Kidney (tissue), 14 donors: ENCODE results near the gene HNRNPM. TPM values are rescaled to one million over a fixed set of nuclear protein-coding genes. Genes with fewer than 3 reads are reported as not detected.

ENCODE experiments used
- DNase-seq, 5 donors: peaks; one replicate each; pipeline ENCODE4 v3.0.0-alpha.2; 2013 to 2020
- FAIRE-seq: peaks from 2 replicates; lab custom pipeline; 2012; peaks lifted over from hg19 to GRCh38; lab: Jason Lieb, UNC
- H3K27ac ChIP-seq, 2 donors: one replicate each; pipeline ENCODE4 v1.7.0; 2013; ENCODE audit warnings: low read depth in 2 of 2, low read length in 2 of 2, inconsistent platforms in 1 of 2
- H3K27me3 ChIP-seq: one replicate; pipeline ENCODE4 v1.7.1; 2013; ENCODE audit warnings: low read length, inconsistent platforms; ENCODE audit not compliant: control insufficient read depth, insufficient read depth
- H3K36me3 ChIP-seq, 3 donors: one replicate each; pipeline versions ENCODE4 v1.7.0 to v1.7.1; 2013; ENCODE audit warnings: low read length in 3 of 3, control low read depth in 1 of 3, inconsistent platforms in 1 of 3; ENCODE audit not compliant: insufficient read depth in 3 of 3, control insufficient read depth in 2 of 3
- H3K4me1 ChIP-seq, 3 donors: one replicate each; pipeline versions ENCODE4 v1.7.0 to v1.7.1; 2013; ENCODE audit warnings: low read length in 3 of 3, inconsistent platforms in 1 of 3, low read depth in 1 of 3; ENCODE audit not compliant: control insufficient read depth in 2 of 3, insufficient read depth in 2 of 3
- H3K4me3 ChIP-seq, 3 donors: one replicate each; pipeline versions ENCODE4 v1.7.0 to v1.8.1; 2013; ENCODE audit warnings: low read length in 3 of 3, control low read depth in 1 of 3, inconsistent platforms in 1 of 3
- H3K9ac ChIP-seq, 3 donors: one replicate each; pipeline versions ENCODE4 v1.7.0 to v1.7.1; 2013; ENCODE audit warnings: low read length in 3 of 3, control low read depth in 1 of 3, inconsistent platforms in 1 of 3
- H3K9me3 ChIP-seq, 3 donors: one replicate each; pipeline versions ENCODE4 v1.7.0 to v1.7.1; 2013; ENCODE audit warnings: low read length in 3 of 3, control low read depth in 1 of 3, inconsistent platforms in 1 of 3; ENCODE audit not compliant: control insufficient read depth in 2 of 3, insufficient read depth in 1 of 3
- CTCF ChIP-seq: IDR thresholded peaks from 3 replicates; pipeline ENCODE4 v1.5.1; 2012; ENCODE audit warnings: mild to moderate bottlenecking, moderate library complexity, borderline replicate concordance; ENCODE audit not compliant: insufficient read depth; ENCODE audit errors: extremely low read depth
- intact Hi-C: fragments of 100-400 bp; cut with DNase I; formaldehyde crosslinking; loops from one replicate; pipeline ENCODE4 v1.11.1; 2022
- polyA plus RNA-seq: library from polyadenylated mRNA; stranded (reverse); fragments of 350-450 nt; fragmentation: Illumina TruSeq; extraction: RNeasy Lipid Tissue Mini Kit (QIAGEN cat#74804); gene quantifications from one replicate; pipeline ENCODE4 v1.2.3, GENCODE V29; 2014; ENCODE audit warnings: low read depth, low replicate concordance; ENCODE audit not compliant: insufficient read depth
- total RNA-seq: library from RNA; stranded (reverse); fragmentation: NEBNext Ultra II Directional; extraction: Animal tissue kit (Norgen Biotek cat#: 25700); gene quantifications from one replicate; pipeline ENCODE4 v1.2.1, GENCODE V29; 2021
- donor health status: control.
- donor health status: control.
- donor health status: control.
- donor health status: control.
- donor health status: control.
- donor health status: DM: yes; HTN: yes; CAD: no.
- donor health status: Normal renal cell carcinoma (clear cell type).

HNRNPM gene
- total and polyA plus RNA-seq, 2 donors from 2014 or later: 103 to 164 TPM

GRCh38 chr19:8458380-8458779 lies 13.6 kb downstream of the HNRNPM start:
- TF ChIP-seq CTCF: no peak

GRCh38 chr19:8459095-8459494 lies 14.3 kb downstream of the HNRNPM start:
- intact Hi-C loops: no loop called here
- Histone ChIP-seq H3K9ac (no peak overlapping the region), H3K4me1 (peaks cover 2 to 50% (median 22%) of the 10 kb centered on the region in 3 donors), H3K9me3 (no peaks in the 10 kb centered on the region), H3K36me3 (peaks cover 6 to 24% (median 15%) of the 10 kb centered on the region in 3 donors), H3K4me3 (no peak overlapping the region), H3K27me3 (no peaks in the 10 kb centered on the region), H3K27ac (no peak overlapping the region)
- no peak for DNase-seq
- FAIRE-seq: no peak
- no peak for TF ChIP-seq CTCF

More at GRCh38 chr19:8458380-8458779, 13.6 kb downstream of the HNRNPM start:
- Histone ChIP-seq H3K27me3 (no peaks in the 10 kb centered on the region), H3K4me1 (peaks cover 2 to 57% (median 29%) of the 10 kb centered on the region in 3 donors), H3K9ac (peak overlapping the region in 1 of 3 donors; percentile 37), H3K36me3 (peaks cover 3 to 20% (median 11%) of the 10 kb centered on the region in 3 donors), H3K27ac (no peak overlapping the region), H3K4me3 (no peak overlapping the region), H3K9me3 (no peaks in the 10 kb centered on the region)
- no peak for DNase-seq
- no peak for FAIRE-seq
- intact Hi-C loops: no loop called here

- FAIRE-seq (no peak), DNase-seq (peak in 3 of 5 donors; percentile 41 to 80 (median 70))
- H3K4me1 ChIP-seq: peaks cover 2 to 47% (median 19%) of the 10 kb centered on the region in 3 donors
- H3K4me3 ChIP-seq: no peak overlapping the region
- TF ChIP-seq CTCF: no peak
- intact Hi-C loops: no loop called here
- H3K27me3 ChIP-seq: no peaks in the 10 kb centered on the region
- peaks cover 6 to 29% (median 18%) of the 10 kb centered on the region in 3 donors for H3K36me3 ChIP-seq
- H3K27ac ChIP-seq: no peak overlapping the region
- H3K9ac ChIP-seq: no peak overlapping the region
- no peaks in the 10 kb centered on the region for H3K9me3 ChIP-seq
These were observed 14.9 kb downstream of the HNRNPM start for GRCh38 chr19:8459520-8460270.
